ENCODE data around the gene SKAP1. TPM values are rescaled to one million over a fixed set of nuclear protein-coding genes. Genes with fewer than 3 reads are reported as not detected.

The SKAP1 gene
- total RNA-seq, 1 donor from 2014 or later = 0.69 TPM

DNA sequence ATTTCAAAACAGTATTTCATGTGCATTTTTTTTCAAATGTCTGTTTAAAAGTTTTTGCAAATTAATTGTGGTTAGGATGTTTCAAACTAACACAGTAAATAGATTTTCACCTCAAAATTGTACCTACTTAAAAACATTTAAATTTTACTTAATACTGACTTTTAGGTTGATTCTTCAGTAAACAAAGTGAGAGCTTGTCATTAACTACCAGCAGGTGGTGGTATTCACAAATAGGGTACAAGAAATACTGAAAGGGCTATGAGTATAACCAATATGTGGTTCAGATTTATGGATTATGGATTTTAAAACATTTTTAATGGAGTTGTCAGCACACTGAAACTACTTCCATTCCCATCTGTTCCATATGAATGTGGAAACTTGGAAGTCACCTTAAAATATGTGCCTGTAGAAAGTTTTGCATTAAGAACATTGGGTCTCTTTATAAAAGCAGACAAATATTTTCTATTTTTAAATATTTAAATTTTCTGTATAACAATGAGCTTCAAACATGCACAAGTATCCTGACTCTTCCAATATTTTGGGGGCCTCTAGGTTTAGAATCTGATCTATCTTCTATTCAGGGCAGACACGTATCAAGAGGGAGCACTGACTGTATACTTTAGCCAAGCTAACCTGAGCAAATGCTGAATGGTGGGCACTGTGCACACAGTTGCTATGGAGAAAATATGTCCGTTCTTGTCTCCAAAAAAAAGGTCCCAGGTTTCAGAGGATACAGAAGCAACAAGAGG, 166.9 kb downstream of the SKAP1 start:
- TF ChIP-seq, protein P1, sequence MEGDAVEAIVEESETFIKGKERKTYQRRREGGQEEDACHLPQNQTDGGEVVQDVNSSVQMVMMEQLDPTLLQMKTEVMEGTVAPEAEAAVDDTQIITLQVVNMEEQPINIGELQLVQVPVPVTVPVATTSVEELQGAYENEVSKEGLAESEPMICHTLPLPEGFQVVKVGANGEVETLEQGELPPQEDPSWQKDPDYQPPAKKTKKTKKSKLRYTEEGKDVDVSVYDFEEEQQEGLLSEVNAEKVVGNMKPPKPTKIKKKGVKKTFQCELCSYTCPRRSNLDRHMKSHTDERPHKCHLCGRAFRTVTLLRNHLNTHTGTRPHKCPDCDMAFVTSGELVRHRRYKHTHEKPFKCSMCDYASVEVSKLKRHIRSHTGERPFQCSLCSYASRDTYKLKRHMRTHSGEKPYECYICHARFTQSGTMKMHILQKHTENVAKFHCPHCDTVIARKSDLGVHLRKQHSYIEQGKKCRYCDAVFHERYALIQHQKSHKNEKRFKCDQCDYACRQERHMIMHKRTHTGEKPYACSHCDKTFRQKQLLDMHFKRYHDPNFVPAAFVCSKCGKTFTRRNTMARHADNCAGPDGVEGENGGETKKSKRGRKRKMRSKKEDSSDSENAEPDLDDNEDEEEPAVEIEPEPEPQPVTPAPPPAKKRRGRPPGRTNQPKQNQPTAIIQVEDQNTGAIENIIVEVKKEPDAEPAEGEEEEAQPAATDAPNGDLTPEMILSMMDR (IDR thresholded peaks at IDR 0.05; ENCODE audit: unreplicated experiment) = peak; percentile 56
- Mint-ChIP-seq H3K9me3 (ENCODE audit: low read depth) (no peaks in the 10 kb centered on the region), H3K4me1 (ENCODE audit: low read depth) (peaks cover 44% of the 10 kb centered on the region), H3K36me3 (ENCODE audit: insufficient read depth) (no peaks in the 10 kb centered on the region), H3K4me3 (ENCODE audit: low read depth) (no peak overlapping the region), H3K27ac (peak overlapping the region; percentile 47), H3K27me3 (peaks cover 9% of the 10 kb centered on the region)
- DNase-seq (ENCODE audit: low spot score, unreplicated experiment) = no peak

DNA sequence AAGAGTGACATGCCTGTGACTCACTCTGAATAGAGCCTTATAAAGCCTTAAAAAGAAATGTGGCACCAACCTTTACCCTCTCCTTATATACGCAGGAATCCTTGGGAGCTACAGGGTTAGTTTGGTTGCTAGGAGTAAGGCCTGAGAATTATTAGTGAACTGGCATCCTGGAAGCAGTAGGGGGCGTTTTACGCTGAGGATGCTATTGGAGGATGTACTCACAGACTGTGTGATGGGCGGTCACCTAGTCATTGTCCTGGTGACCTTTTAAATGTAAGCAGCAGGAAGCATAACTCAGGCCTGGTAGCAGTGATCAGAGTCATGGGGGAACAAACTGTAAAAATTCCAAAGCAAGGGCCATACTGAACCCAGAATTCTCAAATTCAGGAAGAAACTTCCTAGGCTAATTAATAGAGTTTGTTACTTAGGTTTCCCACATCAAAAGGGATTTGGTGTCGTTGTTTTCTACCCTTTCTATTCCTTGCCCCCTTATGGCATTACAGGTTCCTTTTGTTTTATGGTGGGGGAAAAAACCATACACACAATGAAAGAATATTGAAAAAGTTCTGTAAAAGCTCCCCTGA, 168.6 kb downstream of the SKAP1 start:
- Mint-ChIP-seq H3K4me3 (ENCODE audit: low read depth) (no peak overlapping the region), H3K27me3 (peaks cover 22% of the 10 kb centered on the region), H3K4me1 (ENCODE audit: low read depth) (peaks cover 39% of the 10 kb centered on the region), H3K36me3 (ENCODE audit: insufficient read depth) (no peaks in the 10 kb centered on the region), H3K27ac (peak overlapping the region; percentile 53), H3K9me3 (ENCODE audit: low read depth) (no peaks in the 10 kb centered on the region)
- no peak for DNase-seq (ENCODE audit: low spot score, unreplicated experiment)
- TF ChIP-seq, protein P1 (IDR thresholded peaks at IDR 0.05; ENCODE audit: unreplicated experiment) = peak; percentile 50

DNA sequence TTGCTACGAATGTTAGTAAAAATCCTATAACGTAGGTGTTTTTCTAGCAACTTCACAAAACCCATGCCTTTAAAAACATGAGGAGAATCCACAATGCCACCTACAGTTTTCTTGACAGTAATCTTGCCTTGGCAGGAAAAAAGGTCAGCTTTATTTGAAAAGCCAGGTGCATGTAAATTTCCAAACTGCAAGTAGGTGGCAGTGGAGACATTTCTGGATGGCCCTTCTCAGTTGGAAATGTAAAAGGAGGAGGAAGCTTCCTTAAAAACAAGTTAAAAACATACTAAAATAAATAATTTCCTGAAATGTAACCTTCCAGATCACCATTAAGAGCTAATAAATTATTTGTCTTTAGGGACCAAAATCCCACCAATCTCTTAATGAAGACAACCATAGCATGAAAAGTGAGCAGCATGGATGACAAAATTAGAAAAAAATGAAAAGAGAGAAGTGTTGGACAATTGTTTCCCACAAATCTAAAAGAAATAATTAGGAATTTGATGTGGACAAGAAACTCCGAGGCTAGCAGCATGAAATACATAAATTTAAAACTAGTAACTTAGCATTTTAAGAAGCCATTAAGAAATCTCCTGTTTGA, 170.2 kb downstream of the SKAP1 start:
- TF ChIP-seq, protein P1 (IDR thresholded peaks at IDR 0.05; ENCODE audit: unreplicated experiment) = peak; percentile 71
- no peak for DNase-seq (ENCODE audit: low spot score, unreplicated experiment)

GRCh38 chr17:48258331-48258730, 171.7 kb downstream of the SKAP1 start:
- H3K27me3 Mint-ChIP-seq = peaks cover 36% of the 10 kb centered on the region
- peaks cover 22% of the 10 kb centered on the region for H3K4me1 Mint-ChIP-seq (ENCODE audit: low read depth)
- no peak overlapping the region for H3K4me3 Mint-ChIP-seq (ENCODE audit: low read depth)
- no peaks in the 10 kb centered on the region for H3K9me3 Mint-ChIP-seq (ENCODE audit: low read depth)
- TF ChIP-seq, protein P1 (IDR thresholded peaks at IDR 0.05; ENCODE audit: unreplicated experiment) = no peak
- no peaks in the 10 kb centered on the region for H3K36me3 Mint-ChIP-seq (ENCODE audit: insufficient read depth)
- no peak for DNase-seq (ENCODE audit: low spot score, unreplicated experiment)
- H3K27ac Mint-ChIP-seq = no peak overlapping the region

More for the DNA sequence above, 170.2 kb downstream of the SKAP1 start:
- Mint-ChIP-seq H3K9me3 (ENCODE audit: low read depth) (no peaks in the 10 kb centered on the region), H3K27me3 (peaks cover 31% of the 10 kb centered on the region), H3K36me3 (ENCODE audit: insufficient read depth) (no peaks in the 10 kb centered on the region), H3K4me3 (ENCODE audit: low read depth) (no peak overlapping the region), H3K27ac (peak overlapping the region; percentile 14), H3K4me1 (ENCODE audit: low read depth) (peaks cover 33% of the 10 kb centered on the region)

DNA sequence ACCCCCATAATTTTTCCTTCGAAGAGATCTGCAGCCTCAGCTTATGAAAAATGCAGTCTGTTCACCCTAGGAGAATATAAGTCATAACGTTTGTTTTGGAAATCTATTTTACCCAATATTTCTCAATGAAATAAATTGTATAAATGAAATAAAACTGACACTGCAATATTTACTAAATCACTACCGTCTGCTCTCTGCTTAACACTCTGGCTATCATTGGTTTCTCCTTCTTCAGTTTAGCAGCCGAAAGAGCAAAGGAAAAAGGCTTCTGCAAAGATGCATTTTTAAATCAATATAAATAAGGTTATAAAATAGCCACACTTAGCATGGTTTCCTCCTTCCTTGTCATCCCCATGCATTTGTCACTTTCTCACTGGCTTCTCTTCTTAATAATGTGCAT, 174.3 kb downstream of the SKAP1 start:
- H3K27ac Mint-ChIP-seq = no peak overlapping the region
- no peaks in the 10 kb centered on the region for H3K9me3 Mint-ChIP-seq (ENCODE audit: low read depth)
- TF ChIP-seq, protein P1 (IDR thresholded peaks at IDR 0.05; ENCODE audit: unreplicated experiment) = no peak
- no peaks in the 10 kb centered on the region for H3K36me3 Mint-ChIP-seq (ENCODE audit: insufficient read depth)
- H3K4me3 Mint-ChIP-seq (ENCODE audit: low read depth) = no peak overlapping the region
- peaks cover 10% of the 10 kb centered on the region for H3K4me1 Mint-ChIP-seq (ENCODE audit: low read depth)
- DNase-seq (ENCODE audit: low spot score, unreplicated experiment) = no peak
- peaks cover 42% of the 10 kb centered on the region for H3K27me3 Mint-ChIP-seq

Data from progenitor cell of endocrine pancreas (in vitro differentiated cells).